CD4-positive, alpha-beta T cell treated with Interferon gamma for 1 hour (primary cell): ENCODE results near the gene ANXA1.

Experiments used
- DNase-seq: peaks from one replicate; pipeline ENCODE4 v3.0.0-alpha.2; 2020

ANXA1 gene

GRCh38 chr9:73151653-73152542 is at the start of gene ANXA1:
Gene ANXA1 (plus strand): TSS chr9:73151865. CDS start chr9:73158536, 6,671 bp downstream.
- peak; percentile 42 for DNase-seq

- no peak for DNase-seq
These were observed 47.3 kb upstream of the ANXA1 start for GRCh38 chr9:73104342-73104741.

DNA sequence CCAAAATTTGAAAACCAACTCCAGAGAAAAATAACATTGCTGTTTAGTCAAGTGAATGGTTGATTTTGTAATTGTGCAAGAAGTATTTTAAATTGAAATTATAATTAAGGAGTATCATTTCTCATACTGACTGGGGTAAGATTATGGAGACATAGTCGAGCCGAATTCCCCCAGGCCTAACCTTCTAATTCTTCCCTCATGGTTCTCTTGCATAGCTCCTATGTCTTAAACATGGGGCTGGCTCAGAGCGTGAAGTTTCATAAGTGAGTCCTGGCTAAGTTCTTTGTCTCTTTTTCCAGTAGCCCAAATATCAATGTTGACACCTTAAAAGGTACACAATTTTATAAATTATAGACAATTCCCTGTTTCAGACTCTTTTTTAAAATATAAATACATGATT is 46.7 kb upstream of the ANXA1 start:
- no peak for DNase-seq

- peak; percentile 52 for DNase-seq
These were observed 44.1 kb upstream of the ANXA1 start for GRCh38 chr9:73107489-73108069.

DNA sequence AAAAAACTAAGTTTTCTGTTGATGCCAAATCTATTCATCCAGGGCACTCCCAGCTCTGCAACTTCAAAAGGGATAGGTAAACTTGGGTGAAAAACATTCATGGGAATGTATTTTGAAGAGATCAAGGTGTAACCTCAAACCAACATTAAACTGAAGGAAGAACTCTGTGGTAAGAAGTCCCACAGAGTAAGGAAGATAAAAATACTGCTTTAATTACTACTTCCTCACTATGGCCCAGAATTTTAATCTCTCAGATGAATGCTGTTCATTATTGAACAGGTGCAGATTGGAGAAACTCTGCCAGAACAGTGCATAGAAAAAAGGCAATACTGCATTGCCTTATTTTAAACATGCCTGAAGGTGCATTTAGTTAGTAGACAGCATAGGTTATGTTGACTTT is 37.6 kb upstream of the ANXA1 start:
- DNase-seq, result no peak

- no peak for DNase-seq
These were observed 36.7 kb upstream of the ANXA1 start for GRCh38 chr9:73114958-73115357.

DNA sequence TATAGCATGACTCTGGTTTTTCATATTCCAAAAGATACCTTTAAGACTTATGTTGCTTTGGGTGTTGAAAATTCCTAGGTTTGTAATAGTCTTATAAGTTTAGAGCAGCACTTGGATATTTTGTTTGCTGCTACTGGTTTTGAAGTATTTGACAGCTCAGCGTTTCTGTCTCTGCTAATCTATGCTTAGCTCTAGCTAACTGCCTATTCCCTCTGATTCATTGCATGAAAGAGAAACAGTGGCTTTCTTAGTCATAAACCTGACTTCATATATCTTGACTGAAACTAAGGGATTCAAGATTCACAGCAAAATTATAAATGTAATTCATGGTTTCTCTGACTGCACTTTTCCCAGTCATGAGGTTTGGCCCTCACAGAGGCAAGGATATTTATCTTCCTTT is 35.6 kb upstream of the ANXA1 start:
- DNase-seq, result no peak

GRCh38 chr9:73116880-73117279 is 34.8 kb upstream of the ANXA1 start:
- DNase-seq, result no peak

DNA sequence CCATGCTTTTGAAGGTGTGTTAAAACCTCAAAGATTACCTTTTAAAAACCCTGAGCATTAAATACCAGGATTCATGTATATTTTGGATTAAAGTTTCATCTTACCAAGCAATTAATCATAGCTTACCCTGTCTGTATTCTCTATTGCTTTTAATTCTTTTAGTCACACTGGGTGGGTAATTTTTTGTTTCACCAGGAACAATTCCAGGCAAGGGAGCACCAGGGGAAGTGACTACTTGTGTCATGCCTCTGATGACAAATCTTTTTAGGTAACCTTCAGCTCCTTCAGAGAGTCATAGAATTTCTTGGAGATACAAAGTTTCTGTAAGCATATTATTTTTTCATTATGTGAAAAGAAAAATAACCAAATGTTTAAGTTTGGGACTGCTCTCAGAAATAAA is 33.4 kb upstream of the ANXA1 start:
- DNase-seq, result no peak

DNA sequence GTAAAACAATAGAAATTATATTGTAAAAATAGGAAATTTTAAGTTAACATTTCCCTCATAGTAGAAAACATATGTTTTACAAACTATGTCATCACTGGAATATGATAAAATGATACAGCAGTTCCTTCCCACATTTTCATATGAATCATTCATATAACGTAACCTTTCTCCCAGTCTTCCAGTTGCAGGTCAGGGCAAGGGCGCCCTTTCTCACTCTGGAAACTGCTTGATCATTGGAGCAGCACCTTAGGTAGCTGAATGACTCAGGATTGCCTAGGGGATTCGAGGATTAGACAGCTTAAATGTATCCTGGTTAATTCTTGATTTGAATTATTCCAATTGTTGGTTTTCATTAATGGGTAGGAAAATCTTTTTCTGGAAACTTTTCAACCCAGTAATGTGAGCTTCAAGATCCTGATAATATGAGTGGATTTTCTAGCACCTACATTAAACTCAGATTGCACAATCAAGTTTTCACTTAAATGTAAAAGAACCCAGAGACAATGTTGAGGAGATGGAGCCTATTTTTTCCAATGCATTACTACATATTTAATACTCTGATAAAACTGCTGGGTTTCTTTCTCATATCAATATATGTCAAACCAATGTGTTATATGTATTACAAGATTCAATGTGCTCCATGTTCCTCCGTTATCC is 32.6 kb upstream of the ANXA1 start:
- no peak for DNase-seq

DNA sequence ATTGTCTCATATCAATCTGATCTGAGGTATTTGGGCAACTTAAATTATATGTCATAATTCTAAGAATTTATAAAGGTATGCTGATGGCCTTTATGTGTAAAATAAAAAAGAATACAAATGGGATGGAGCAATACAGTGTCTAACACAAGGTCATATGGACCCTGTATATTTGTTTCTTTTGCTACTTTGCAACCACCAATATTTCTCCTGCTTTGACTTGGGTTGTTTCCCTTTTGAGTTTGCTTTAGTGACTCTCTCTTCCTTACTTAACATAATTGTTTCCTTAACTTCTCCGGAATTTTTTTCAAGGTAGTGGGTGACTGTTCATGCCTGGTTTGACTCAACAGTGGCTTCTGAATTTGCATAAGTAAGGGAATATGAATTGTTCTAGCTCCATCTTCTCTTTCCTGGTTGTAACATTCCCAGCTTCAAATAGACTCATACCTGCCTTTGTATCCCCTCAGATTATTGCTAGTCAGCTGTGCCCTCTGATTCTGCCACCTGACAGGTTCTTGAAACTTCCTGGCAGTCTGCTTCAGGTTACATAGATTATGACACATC is 30.2 kb upstream of the ANXA1 start:
- no peak for DNase-seq

DNA sequence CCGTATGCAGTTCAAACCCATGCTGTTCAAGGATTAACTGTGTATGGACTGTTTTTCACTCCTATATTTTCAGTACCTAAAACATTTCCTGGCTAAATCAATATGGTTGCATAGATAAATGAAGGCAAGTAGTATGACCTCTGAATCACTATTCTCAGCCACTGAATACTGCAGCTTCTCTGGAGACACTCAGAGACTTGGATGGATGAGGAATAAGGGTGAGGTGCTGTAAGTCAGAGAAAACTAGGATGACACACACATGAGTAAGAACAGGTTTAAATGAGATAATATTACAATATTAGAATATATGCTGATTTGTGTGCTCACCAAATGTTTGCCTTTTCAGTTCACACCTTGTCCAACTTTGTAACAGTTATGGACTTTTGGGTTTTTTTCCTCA is 26.0 kb upstream of the ANXA1 start:
- DNase-seq, result no peak

DNA sequence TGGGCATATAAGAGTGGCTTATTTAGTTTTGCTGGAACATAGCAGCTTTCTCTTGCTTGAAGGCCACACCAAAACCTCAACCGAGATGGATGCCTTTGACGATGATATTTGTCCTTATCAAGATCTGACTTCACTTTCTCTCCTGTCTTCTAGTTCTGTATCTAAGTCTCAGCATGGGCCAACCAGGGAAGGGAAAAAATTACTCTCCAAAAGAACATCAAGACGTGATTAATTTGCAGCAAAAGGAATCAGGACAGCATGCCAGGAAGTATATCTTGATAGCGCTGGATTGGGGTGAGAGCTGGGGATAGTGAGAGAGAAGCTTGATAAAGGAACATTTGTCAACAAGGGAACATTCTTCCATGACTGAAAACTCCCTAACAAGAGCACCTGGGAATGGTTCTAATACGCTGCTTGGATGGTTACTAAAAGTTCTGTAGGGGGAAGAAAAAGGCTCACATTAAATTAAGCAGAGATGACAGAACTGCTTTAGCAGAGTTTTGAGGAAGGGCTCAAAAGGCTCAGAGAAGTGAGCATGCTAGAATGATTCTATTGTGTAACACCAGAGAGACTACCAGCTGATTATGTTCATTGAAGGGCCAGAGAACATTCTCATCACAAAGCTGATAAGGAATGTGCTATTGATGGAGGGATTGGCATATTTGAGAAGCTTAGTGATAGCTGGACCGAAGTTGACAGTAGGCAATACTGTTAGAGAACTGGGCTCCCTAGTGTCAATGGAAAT is 21.6 kb upstream of the ANXA1 start:
- DNase-seq, result no peak

DNA sequence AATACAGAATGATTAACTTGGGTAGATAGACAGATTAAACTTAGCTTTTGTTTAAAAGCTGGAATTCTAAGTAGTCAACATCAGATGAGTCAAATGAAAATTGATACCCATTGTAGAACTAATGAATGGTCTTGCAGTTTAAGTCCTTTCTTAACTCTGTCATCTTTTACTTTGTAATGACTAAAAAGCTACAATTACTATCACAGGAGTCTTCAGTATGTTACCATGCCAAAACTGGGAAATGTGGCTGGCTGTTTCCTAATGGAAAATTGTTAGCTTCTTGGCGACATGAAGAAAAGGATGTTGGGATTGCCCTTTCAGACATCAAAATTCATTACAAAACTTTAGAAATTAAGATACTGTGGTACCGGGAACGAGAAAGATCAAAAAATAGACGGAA is 20.2 kb upstream of the ANXA1 start:
- no peak for DNase-seq

GRCh38 chr9:73132034-73132776 is 19.5 kb upstream of the ANXA1 start:
- DNase-seq, result peak; percentile 88

- no peak for DNase-seq
These were observed 18.5 kb upstream of the ANXA1 start for GRCh38 chr9:73133022-73133651.

- DNase-seq, result no peak
These were observed 17.7 kb upstream of the ANXA1 start for GRCh38 chr9:73133921-73134407.

- no peak for DNase-seq
These were observed 16.3 kb upstream of the ANXA1 start for GRCh38 chr9:73135394-73135793.

DNA sequence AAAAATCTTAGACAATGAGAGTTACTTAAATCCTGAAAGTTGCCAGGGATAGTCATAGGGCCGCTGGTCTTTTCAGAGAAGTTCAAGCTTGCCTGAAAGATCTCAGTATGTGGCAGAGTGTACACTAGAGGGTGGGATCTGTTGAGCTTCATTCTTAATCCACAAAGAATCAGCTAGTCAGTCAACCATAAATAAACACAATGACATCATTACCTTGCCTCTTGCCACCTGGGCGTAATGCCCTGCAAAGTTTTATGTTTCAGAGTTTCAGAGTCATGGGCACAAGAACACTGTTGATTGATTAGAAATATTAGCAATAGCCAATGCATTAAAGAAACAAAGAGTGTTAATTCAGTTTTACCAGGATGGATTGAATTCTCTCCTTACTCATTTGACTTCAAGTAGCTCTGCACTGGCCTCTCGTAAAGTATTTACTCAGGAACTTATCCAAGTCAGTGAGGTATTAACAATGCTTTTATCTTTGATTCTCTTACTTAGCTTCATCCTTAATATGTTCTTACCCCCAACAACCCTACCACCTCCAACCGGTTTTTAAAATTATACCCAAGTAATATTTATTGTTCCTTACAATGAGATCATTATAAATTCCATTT is 14.3 kb upstream of the ANXA1 start:
- no peak for DNase-seq

GRCh38 chr9:73137914-73138313 is 13.8 kb upstream of the ANXA1 start:
- DNase-seq, result no peak

DNA sequence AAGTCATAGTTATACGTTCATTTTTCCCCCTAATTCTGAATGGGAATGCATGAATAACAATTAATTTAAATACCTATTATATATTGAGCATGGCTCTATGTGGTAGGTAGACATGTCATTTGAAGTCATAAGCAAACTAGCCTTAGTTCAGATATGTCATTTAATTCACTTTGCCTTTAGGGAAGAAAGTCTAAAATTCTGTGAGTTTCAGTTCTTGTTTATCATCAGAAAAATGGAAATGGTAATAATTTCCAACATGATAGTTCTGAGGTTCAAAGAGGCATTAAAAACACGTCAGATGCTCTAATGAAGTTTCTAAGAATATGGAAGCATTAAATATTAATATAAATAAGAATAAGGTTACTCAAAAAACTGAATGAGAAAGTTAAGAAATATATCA is 13.1 kb upstream of the ANXA1 start:
- DNase-seq, result no peak
